Sigmoid colon (tissue), 7 donors: Measurements from ENCODE around the gene LHFPL2. TPM values are rescaled to one million over a fixed set of nuclear protein-coding genes. Genes with fewer than 3 reads are reported as not detected.

Experiments used
- DNase-seq: peaks from one replicate; pipeline ENCODE4 v3.0.0-alpha.2; 2019
- H3K27ac ChIP-seq, 4 donors: fragments of 200-600 bp; sonication (generic); one replicate each; pipeline ENCODE4 v1.5.1; 2016 to 2019; ENCODE audit warnings: mild to moderate bottlenecking in 1 of 4
- H3K27me3 ChIP-seq, 3 donors: fragments of 200-600 bp; sonication (generic); one replicate each; pipeline ENCODE4 v1.5.1; 2019; ENCODE audit warnings: mild to moderate bottlenecking in 1 of 3
- H3K36me3 ChIP-seq, 4 donors: fragments of 200-600 bp; sonication (generic); one replicate each; pipeline ENCODE4 v1.5.1; 2016 to 2019
- H3K4me1 ChIP-seq, 4 donors: fragments of 200-600 bp; sonication (generic); one replicate each; pipeline ENCODE4 v1.5.1; 2017 to 2019
- H3K4me3 ChIP-seq, 4 donors: fragments of 200-600 bp; sonication (generic); one replicate each; pipeline ENCODE4 v1.5.1; 2017 to 2019; ENCODE audit warnings: mild to moderate bottlenecking in 2 of 4, moderate library complexity in 1 of 4
- H3K9me3 ChIP-seq, 4 donors: fragments of 200-600 bp in 3 of 4; sonication (generic) in 3 of 4; one replicate each; pipeline versions ENCODE4 v1.5.1 to v1.6.1; 2013 to 2019
- CTCF ChIP-seq, 4 experiments: fragments of 450-650 bp in 3 of 4; fragments of 200-600 bp in 1 of 4; IDR thresholded peaks; one replicate each; pipeline ENCODE4 v1.5.1; 2016 to 2019; ENCODE audit warnings: antibody characterized with exemption in 4 of 4, mild to moderate bottlenecking in 3 of 4, moderate library complexity in 2 of 4
- EP300 ChIP-seq, 4 donors: sonication (generic); formaldehyde crosslinking; IDR thresholded peaks; one replicate each; pipeline ENCODE4 v1.6.1; 2017; ENCODE audit warnings: antibody characterized with exemption in 4 of 4
- POLR2A ChIP-seq, 2 donors: fragments of 450-650 bp; IDR thresholded peaks; one replicate each; pipeline ENCODE4 v1.6.1; 2016; ENCODE audit warnings: antibody characterized with exemption in 2 of 2, mild to moderate bottlenecking in 2 of 2, moderate library complexity in 2 of 2
- POLR2AphosphoS5 ChIP-seq, 4 donors: sonication (generic); formaldehyde crosslinking; IDR thresholded peaks; one replicate each; pipeline ENCODE4 v1.6.1; 2017; ENCODE audit warnings: antibody characterized with exemption in 4 of 4
- WGBS, 2 donors: extraction: QIAGEN DNeasy Blood & Tissue Kit; methylation state at CpG; one replicate each; pipeline ENCODE4 v1.1.7; 2013; 5-methylcytosine and 5-hydroxymethylcytosine counted together
- intact Hi-C: fragments of 100-400 bp; cut with DNase I; formaldehyde crosslinking; loops from one replicate; pipeline ENCODE4 v1.15.1; 2023
- polyA plus RNA-seq, 3 donors: library from polyadenylated mRNA; stranded (reverse); fragments of 200-250 nt; gene quantifications; one replicate each; pipeline ENCODE4 v1.2.3, GENCODE V29; 2013
- total RNA-seq, 4 donors: library from RNA; depleted of rRNA; stranded (reverse); fragments of >200 nt; gene quantifications; one replicate each; pipeline ENCODE4 v1.1.0, GENCODE V29; 2016
- donor health status: healthy with polysubstance abuse.
- donor health status: Bipolar disorder and iron deficiency.
- donor health status: healthy.

The LHFPL2 gene
- total and polyA plus RNA-seq, 7 donors, result 10.8 to 34.9 (median 21.4) TPM

GRCh38 chr5:78544561-78545201 is 103.9 kb downstream of the LHFPL2 start:
- H3K9me3 ChIP-seq, result no peaks in the 10 kb centered on the region
- H3K4me3 ChIP-seq, result no peak overlapping the region
- peaks cover 0 to 82% (median 52%) of the 10 kb centered on the region in 4 donors for H3K4me1 ChIP-seq
- 80 to 83% methylated on average over 14 of the region's 14 CpGs for WGBS, 2 donors
- no peaks in the 10 kb centered on the region for H3K36me3 ChIP-seq
- peak; percentile 65 for DNase-seq
- peak overlapping the region in 2 of 4 donors; percentile 22 to 76 for H3K27ac ChIP-seq
- TF ChIP-seq POLR2A (IDR thresholded peaks at IDR 0.05) (no peak), POLR2AphosphoS5 (IDR thresholded peaks at IDR 0.05) (peak in 1 of 4 donors; percentile 2), EP300 (IDR thresholded peaks at IDR 0.05) (no peak), CTCF (IDR thresholded peaks at IDR 0.05) (no peak)
- no peaks in the 10 kb centered on the region for H3K27me3 ChIP-seq
- intact Hi-C loops, result loop anchor here (10.0 kb wide), 1 partner anchor 220 kb away; no protein-coding TSS in a partner anchor

GRCh38 chr5:78543916-78544315 is 104.7 kb downstream of the LHFPL2 start:
- Histone ChIP-seq H3K27me3 (no peaks in the 10 kb centered on the region), H3K4me3 (no peak overlapping the region), H3K27ac (peak overlapping the region in 1 of 4 donors; percentile 76), H3K36me3 (no peaks in the 10 kb centered on the region), H3K4me1 (peaks cover 0 to 79% (median 55%) of the 10 kb centered on the region in 4 donors), H3K9me3 (no peaks in the 10 kb centered on the region)
- no peak for TF ChIP-seq POLR2A (IDR thresholded peaks at IDR 0.05)
- intact Hi-C loops, result loop anchor here (10.0 kb wide), 1 partner anchor 221 kb away; no protein-coding TSS in a partner anchor
- peak; percentile 43 for DNase-seq
- 79 to 84% methylated on average over 1 of the region's 1 CpG for WGBS, 2 donors

GRCh38 chr5:78543292-78543691 is 105.3 kb downstream of the LHFPL2 start:
- no peaks in the 10 kb centered on the region for H3K9me3 ChIP-seq
- peak overlapping the region in 1 of 4 donors; percentile 76 for H3K27ac ChIP-seq
- H3K27me3 ChIP-seq, result no peaks in the 10 kb centered on the region
- DNase-seq, result peak; percentile 39
- no peaks in the 10 kb centered on the region for H3K36me3 ChIP-seq
- H3K4me1 ChIP-seq, result peaks cover 0 to 79% (median 53%) of the 10 kb centered on the region in 4 donors
- intact Hi-C loops, result loop anchor here (10.0 kb wide), 1 partner anchor 222 kb away; no protein-coding TSS in a partner anchor
- whole genome bisulfite sequencing, 2 donors, result 90 to 91% methylated on average over 4 of the region's 4 CpGs
- TF ChIP-seq EP300 (IDR thresholded peaks at IDR 0.05) (no peak), POLR2A (IDR thresholded peaks at IDR 0.05) (no peak), POLR2AphosphoS5 (IDR thresholded peaks at IDR 0.05) (no peak), CTCF (IDR thresholded peaks at IDR 0.05) (no peak)
- no peak overlapping the region for H3K4me3 ChIP-seq

GRCh38 chr5:78542321-78542840 is 106.2 kb downstream of the LHFPL2 start:
- intact Hi-C loops, result loop anchor here (10.0 kb wide), 1 partner anchor 222 kb away; no protein-coding TSS in a partner anchor
- no peaks in the 10 kb centered on the region for H3K9me3 ChIP-seq
- no peaks in the 10 kb centered on the region for H3K36me3 ChIP-seq
- 92 to 95% methylated on average over 6 of the region's 6 CpGs for WGBS, 2 donors
- H3K4me3 ChIP-seq, result no peak overlapping the region
- H3K27me3 ChIP-seq, result no peaks in the 10 kb centered on the region
- TF ChIP-seq POLR2AphosphoS5 (IDR thresholded peaks at IDR 0.05) (no peak), EP300 (IDR thresholded peaks at IDR 0.05) (no peak), POLR2A (IDR thresholded peaks at IDR 0.05) (no peak), CTCF (IDR thresholded peaks at IDR 0.05) (no peak)
- peak; percentile 55 for DNase-seq
- H3K27ac ChIP-seq, result peak overlapping the region in 1 of 4 donors; percentile 66
- peaks cover 0 to 79% (median 52%) of the 10 kb centered on the region in 4 donors for H3K4me1 ChIP-seq

GRCh38 chr5:78541086-78541654 is 107.4 kb downstream of the LHFPL2 start:
- peak overlapping the region; percentile 26 to 66 (median 48) for H3K27ac ChIP-seq
- H3K4me1 ChIP-seq, result peaks cover 0 to 67% (median 41%) of the 10 kb centered on the region in 4 donors
- no peaks in the 10 kb centered on the region for H3K27me3 ChIP-seq
- DNase-seq, result peak; percentile 62
- intact Hi-C loops, result loop anchor here (10.0 kb wide), 1 partner anchor 224 kb away; no protein-coding TSS in a partner anchor
- no peak overlapping the region for H3K4me3 ChIP-seq
- TF ChIP-seq POLR2AphosphoS5 (IDR thresholded peaks at IDR 0.05) (no peak), CTCF (IDR thresholded peaks at IDR 0.05) (no peak), EP300 (IDR thresholded peaks at IDR 0.05) (no peak), POLR2A (IDR thresholded peaks at IDR 0.05) (no peak)
- no peaks in the 10 kb centered on the region for H3K9me3 ChIP-seq
- WGBS, 2 donors, result 88 to 93% methylated on average over 10 of the region's 10 CpGs
- no peaks in the 10 kb centered on the region for H3K36me3 ChIP-seq
